HG03565 (cell line): ENCODE results near the gene DAP.
"Not testable (repeated sequence)": the region's sequence is repeated elsewhere in the genome, so short reads cannot be mapped to it uniquely, and the experiment has no call there.

Experiments
- ATAC-seq: cut with Tn5 transposase; IDR thresholded peaks from one replicate; pipeline ENCODE4 v1.9.1; 2021; ENCODE audit warnings: mild to moderate bottlenecking, moderate library complexity; ENCODE audit not compliant: unreplicated experiment

Gene DAP

GRCh38 chr5:10635867-10636350 lies 125.1 kb downstream of the DAP start:
- ATAC-seq = no peak

- ATAC-seq = peak; percentile 76
Measured at GRCh38 chr5:10635257-10635866, 125.7 kb downstream of the DAP start.

- ATAC-seq = no peak
Measured at GRCh38 chr5:10634562-10634961, 126.5 kb downstream of the DAP start.

- ATAC-seq = no peak
Measured at GRCh38 chr5:10634050-10634449, 127.0 kb downstream of the DAP start.

- ATAC-seq = no peak
Measured at GRCh38 chr5:10633271-10634049, 127.6 kb downstream of the DAP start.

- ATAC-seq = peak; percentile 26
Measured at GRCh38 chr5:10632110-10632761, 128.8 kb downstream of the DAP start.

GRCh38 chr5:10631316-10631996 lies 129.6 kb downstream of the DAP start:
- peak; percentile 0 for ATAC-seq

GRCh38 chr5:10630744-10631143 lies 130.3 kb downstream of the DAP start:
- ATAC-seq = not testable (repeated sequence)

- no peak for ATAC-seq
Measured at GRCh38 chr5:10630126-10630525, 130.9 kb downstream of the DAP start.

GRCh38 chr5:10629682-10630081 lies 131.4 kb downstream of the DAP start:
- ATAC-seq = no peak
